OCI-LY3 (cell line): ENCODE results near the gene CNGA4.

Experiments used
- H2AFZ ChIP-seq: fragments of 200-600, 300-600 bp; shearing (Covaris generic); 2 replicates; pipeline ENCODE4 v1.6.0; 2014; ENCODE audit warnings: antibody characterized with exemption, low read depth, low read length
- H3K27ac ChIP-seq: fragments of 200-600, 300-600 bp; sonication (generic); 2 replicates; pipeline ENCODE4 v1.5.1; 2014; ENCODE audit warnings: mild to moderate bottlenecking, low read length, moderate library complexity, mixed read lengths
- H3K27me3 ChIP-seq: fragments of 200-600, 300-600 bp; sonication (generic); 2 replicates; pipeline ENCODE4 v1.6.1; 2014; ENCODE audit warnings: low read depth, low read length, mixed read lengths
- H3K36me3 ChIP-seq: fragments of 200-600, 300-600 bp; sonication (generic); replicated peaks from 2 replicates; pipeline ENCODE3; 2014; ENCODE audit warnings: low read depth, low read length, mixed read lengths
- H3K4me1 ChIP-seq: fragments of 300-600, 200-600 bp; sonication (generic); 2 replicates; pipeline ENCODE4 v1.6.1; 2014; ENCODE audit warnings: low read length, mixed read lengths
- H3K4me2 ChIP-seq: fragments of 200-600, 300-600 bp; sonication (generic); 2 replicates; pipeline ENCODE4 v1.6.1; 2014; ENCODE audit warnings: low read length, mixed read lengths
- H3K4me3 ChIP-seq: fragments of 300-600, 200-600 bp; sonication (generic); 2 replicates; pipeline ENCODE4 v1.5.1; 2014; ENCODE audit warnings: antibody characterized with exemption, mild to moderate bottlenecking, low read length, moderate library complexity
- H3K79me2 ChIP-seq: fragments of 300-600, 200-600 bp; shearing (Covaris generic); 2 replicates; pipeline ENCODE4 v1.6.1; 2014; ENCODE audit warnings: mild to moderate bottlenecking, low read length, mixed read lengths
- H3K9ac ChIP-seq: fragments of 300-600, 200-600 bp; shearing (Covaris generic); 2 replicates; pipeline ENCODE4 v1.6.0; 2014; ENCODE audit warnings: mild to moderate bottlenecking, low read length, moderate library complexity
- H3K9me3 ChIP-seq: fragments of 200-600, 300-600 bp; shearing (Covaris generic); 2 replicates; pipeline ENCODE4 v1.6.1; 2014; ENCODE audit warnings: low read length, mixed read lengths; ENCODE audit not compliant: insufficient read depth
- H4K20me1 ChIP-seq: fragments of 200-600, 300-600 bp; sonication (generic); 2 replicates; pipeline ENCODE4 v1.6.1; 2016; ENCODE audit warnings: low read length, mixed read lengths; ENCODE audit not compliant: insufficient read depth
- CTCF ChIP-seq: fragments of 200-600, 300-600 bp; sonication (generic); IDR thresholded peaks from 2 replicates; pipeline ENCODE4 v1.5.1; 2014; ENCODE audit warnings: antibody characterized with exemption, low read length, low read depth
- EZH2phosphoT487 ChIP-seq: fragments of 200-600 bp; shearing (Covaris generic); IDR thresholded peaks from 2 replicates; pipeline ENCODE4 v1.6.1; 2018; ENCODE audit warnings: antibody characterized with exemption, mixed run types, low read depth

The CNGA4 gene

GRCh38 chr11:6238902-6239301, at the start of gene CNGA4:
CNGA4 (plus strand) TSS chr11:6239089; CDS start chr11:6239207, 118 bp downstream.
- H2AFZ ChIP-seq, result no peak within 1 kb of the TSS
- no peaks in the 10 kb centered on the region for H3K9me3 ChIP-seq
- H3K27ac ChIP-seq, result no peak within 1 kb of the TSS
- H4K20me1 ChIP-seq, result no peaks in the 10 kb centered on the region
- H3K36me3 ChIP-seq, result no peaks in the 10 kb centered on the region
- H3K4me2 ChIP-seq, result no peak within 1 kb of the TSS
- H3K79me2 ChIP-seq, result peaks cover 5% of the 10 kb centered on the region
- no peak within 1 kb of the TSS for H3K9ac ChIP-seq
- H3K4me1 ChIP-seq, result no peaks in the 10 kb centered on the region
- no peak within 1 kb of the TSS for H3K4me3 ChIP-seq
- TF ChIP-seq CTCF (no peak), EZH2phosphoT487 (no peak)
- H3K27me3 ChIP-seq, result 0 out of 2 replicates have a peak, but pooled peaks cover 1% of the 10 kb centered on the region

GRCh38 chr11:6191742-6192141, 47.1 kb upstream of the CNGA4 start:
- TF ChIP-seq CTCF, result no peak
- no peak for TF ChIP-seq EZH2phosphoT487
- Histone ChIP-seq H3K36me3 (no peaks in the 10 kb centered on the region), H4K20me1 (no peaks in the 10 kb centered on the region), H3K27me3 (peaks cover 9% of the 10 kb centered on the region), H3K9ac (no peak overlapping the region), H3K27ac (no peak overlapping the region), H2AFZ (no peak overlapping the region), H3K4me1 (no peaks in the 10 kb centered on the region), H3K4me2 (no peak overlapping the region), H3K79me2 (no peaks in the 10 kb centered on the region), H3K9me3 (no peaks in the 10 kb centered on the region), H3K4me3 (no peak overlapping the region)

GRCh38 chr11:6194065-6194581, 44.8 kb upstream of the CNGA4 start:
- no peaks in the 10 kb centered on the region for H3K4me1 ChIP-seq
- no peak overlapping the region for H3K9ac ChIP-seq
- H3K79me2 ChIP-seq, result no peaks in the 10 kb centered on the region
- no peaks in the 10 kb centered on the region for H3K9me3 ChIP-seq
- H3K4me2 ChIP-seq, result no peak overlapping the region
- H3K4me3 ChIP-seq, result no peak overlapping the region
- TF ChIP-seq EZH2phosphoT487 (no peak), CTCF (no peak)
- peaks cover 9% of the 10 kb centered on the region for H3K27me3 ChIP-seq
- no peaks in the 10 kb centered on the region for H4K20me1 ChIP-seq
- H3K36me3 ChIP-seq, result no peaks in the 10 kb centered on the region
- H3K27ac ChIP-seq, result no peak overlapping the region
- no peak overlapping the region for H2AFZ ChIP-seq

- Histone ChIP-seq H4K20me1 (no peaks in the 10 kb centered on the region), H3K9me3 (no peaks in the 10 kb centered on the region), H3K36me3 (no peaks in the 10 kb centered on the region), H3K9ac (no peak overlapping the region), H3K4me1 (peaks cover 6% of the 10 kb centered on the region), H3K27me3 (peaks cover 9% of the 10 kb centered on the region), H3K4me3 (no peak overlapping the region), H3K79me2 (no peaks in the 10 kb centered on the region), H3K27ac (no peak overlapping the region), H2AFZ (no peak overlapping the region), H3K4me2 (no peak overlapping the region)
- TF ChIP-seq EZH2phosphoT487, result no peak
- TF ChIP-seq CTCF, result no peak
These were observed 42.5 kb upstream of the CNGA4 start for GRCh38 chr11:6196396-6196795.
